NCI-H1436 (cell line): ENCODE data around the gene NTF3.

Source experiments
- DNase-seq: peaks from one replicate; lab custom pipeline; 2025; lab: John Stamatoyannopoulos, UW

NTF3 gene

DNA sequence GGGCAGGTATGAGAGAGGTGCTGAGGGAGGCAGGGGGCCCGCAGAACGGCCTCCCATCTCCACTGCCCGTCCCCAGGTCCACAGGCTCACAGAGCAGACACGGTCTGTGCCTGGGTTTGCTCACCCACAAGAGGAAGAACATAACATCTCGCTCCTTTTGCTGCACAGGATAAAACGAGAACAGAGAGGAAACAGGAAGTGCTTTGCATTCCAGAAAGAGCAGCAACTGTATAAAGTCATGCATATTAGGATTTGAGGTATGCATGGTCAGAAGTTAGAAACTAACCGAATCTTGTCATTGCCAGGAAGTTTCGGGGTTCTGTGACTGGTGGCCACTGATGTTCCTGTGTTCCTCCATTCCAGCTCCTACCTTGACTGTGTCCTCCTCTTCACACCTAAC lies 25.0 kb downstream of the NTF3 start:
- DNase-seq, result no peak

GRCh38 chr12:5458229-5459050 lies 26.5 kb downstream of the NTF3 start:
- DNase-seq, result no peak

DNA sequence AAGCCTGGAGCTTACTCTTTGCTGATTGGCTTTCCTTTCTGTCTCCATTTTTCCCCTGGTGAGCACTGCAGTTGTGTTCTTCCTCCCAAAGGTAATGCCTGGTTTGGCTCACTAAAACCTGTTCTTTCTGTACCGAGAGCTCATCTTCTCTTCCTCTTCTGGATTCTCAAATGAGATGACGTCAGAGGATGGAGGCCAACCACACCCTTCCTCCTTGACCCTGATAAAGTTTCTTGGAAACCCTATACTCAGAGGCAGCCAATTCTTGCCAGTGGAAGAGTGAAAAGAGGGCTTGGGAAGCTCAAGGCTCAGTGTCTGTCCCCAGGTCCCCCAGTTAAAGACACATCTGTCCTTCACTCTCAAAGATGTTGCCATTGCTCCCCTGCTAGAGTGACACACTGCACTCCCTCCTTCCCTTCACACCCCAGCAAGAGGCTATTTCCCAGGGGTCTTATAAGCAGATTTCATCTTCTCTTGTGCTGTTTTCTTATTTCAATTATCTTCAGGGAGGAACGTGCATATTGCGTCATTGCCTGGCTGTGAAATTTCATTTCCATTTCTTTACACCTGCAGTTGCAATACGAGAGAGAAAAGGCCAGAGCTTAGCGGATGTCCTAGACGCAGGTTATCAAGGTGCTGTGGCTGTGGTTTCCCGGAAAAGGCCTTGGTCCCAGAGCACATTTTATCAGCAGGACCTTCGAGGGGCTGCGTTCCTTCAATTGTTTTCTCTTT lies 27.3 kb downstream of the NTF3 start:
- no peak for DNase-seq

- no peak for DNase-seq
Observed at GRCh38 chr12:5460817-5461216, 28.9 kb downstream of the NTF3 start.

DNA sequence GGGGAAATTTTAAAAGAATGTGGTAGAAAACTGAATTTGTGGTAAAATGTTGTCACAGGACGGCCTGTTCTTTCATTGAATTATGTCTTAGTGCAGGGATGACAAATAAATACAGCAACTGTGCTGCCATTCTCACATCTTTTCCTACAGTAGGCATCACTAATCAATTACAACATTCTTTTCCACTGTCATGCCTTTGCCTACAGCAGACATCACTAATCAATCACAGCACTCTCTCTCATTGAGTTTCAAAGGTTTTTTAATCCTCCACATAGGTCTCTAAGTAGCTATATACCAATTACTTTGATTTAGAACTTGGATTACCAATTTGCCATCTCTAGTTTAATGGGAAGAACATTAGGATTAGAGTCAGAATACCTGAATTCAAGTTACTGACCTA lies 30.1 kb downstream of the NTF3 start:
- no peak for DNase-seq

DNA sequence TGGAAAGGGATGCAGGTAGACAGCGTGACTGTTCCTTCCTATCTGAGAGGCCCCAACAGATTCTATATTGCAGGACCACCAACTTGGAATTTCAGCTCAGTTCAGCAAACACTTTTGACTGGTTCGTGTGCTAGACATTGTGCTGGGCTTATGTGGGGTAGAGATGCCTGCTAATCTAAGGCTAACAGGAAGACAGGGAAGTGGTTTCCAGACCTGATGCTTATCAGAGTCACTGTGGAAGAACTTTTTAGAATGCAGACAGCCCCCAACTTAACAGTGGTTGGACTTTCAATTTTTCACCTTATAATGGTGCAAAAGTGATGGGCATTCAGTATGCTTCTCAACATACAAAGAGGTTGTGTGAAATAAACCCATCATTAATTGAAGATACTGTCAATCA lies 32.2 kb downstream of the NTF3 start:
- no peak for DNase-seq

- DNase-seq, result no peak
Observed at GRCh38 chr12:5465384-5465783, 33.5 kb downstream of the NTF3 start.

- no peak for DNase-seq
Observed at GRCh38 chr12:5466521-5466960, 34.6 kb downstream of the NTF3 start.

GRCh38 chr12:5467931-5468330 lies 36.0 kb downstream of the NTF3 start:
- no peak for DNase-seq

GRCh38 chr12:5470221-5470620 lies 38.3 kb downstream of the NTF3 start:
- no peak for DNase-seq

- DNase-seq, result no peak
Observed at GRCh38 chr12:5470703-5471102, 38.8 kb downstream of the NTF3 start.

DNA sequence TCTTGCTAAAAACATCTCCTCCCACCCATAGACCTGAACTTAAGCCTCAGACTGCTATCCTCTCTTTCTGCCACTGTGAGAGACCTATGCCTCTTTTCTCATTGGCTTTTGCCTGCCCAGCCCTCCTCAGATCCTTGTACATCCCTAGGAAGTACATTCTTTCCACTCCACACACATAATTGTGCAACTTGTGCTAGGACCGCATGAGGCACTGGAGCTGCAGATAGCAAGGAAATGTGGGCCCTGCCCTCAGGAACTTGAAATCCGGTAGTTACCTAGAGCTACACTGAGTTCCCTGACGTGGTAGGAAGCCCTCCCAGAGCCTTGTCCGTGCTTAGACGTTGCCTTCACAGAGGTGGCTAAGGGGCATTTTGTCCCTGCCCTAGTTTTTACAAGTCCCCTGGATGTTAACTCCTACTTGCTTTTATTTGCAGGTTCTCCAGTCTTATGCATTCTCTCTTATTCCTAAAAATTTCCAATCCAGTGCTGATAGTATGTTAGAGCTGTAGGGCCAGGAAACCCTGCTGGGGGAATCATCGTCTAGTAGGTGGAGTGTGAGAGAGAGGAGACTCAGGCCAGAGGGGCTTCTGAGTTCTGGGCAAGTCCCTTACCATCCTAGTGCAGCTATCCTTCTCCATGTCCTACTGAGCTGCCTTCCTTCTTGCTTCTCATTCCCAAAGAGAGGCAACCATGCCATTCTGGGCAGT lies 41.3 kb downstream of the NTF3 start:
- no peak for DNase-seq

GRCh38 chr12:5473783-5474116 lies 41.8 kb downstream of the NTF3 start:
- DNase-seq, result no peak

- DNase-seq, result no peak
Observed at GRCh38 chr12:5476356-5476755, 44.4 kb downstream of the NTF3 start.

DNA sequence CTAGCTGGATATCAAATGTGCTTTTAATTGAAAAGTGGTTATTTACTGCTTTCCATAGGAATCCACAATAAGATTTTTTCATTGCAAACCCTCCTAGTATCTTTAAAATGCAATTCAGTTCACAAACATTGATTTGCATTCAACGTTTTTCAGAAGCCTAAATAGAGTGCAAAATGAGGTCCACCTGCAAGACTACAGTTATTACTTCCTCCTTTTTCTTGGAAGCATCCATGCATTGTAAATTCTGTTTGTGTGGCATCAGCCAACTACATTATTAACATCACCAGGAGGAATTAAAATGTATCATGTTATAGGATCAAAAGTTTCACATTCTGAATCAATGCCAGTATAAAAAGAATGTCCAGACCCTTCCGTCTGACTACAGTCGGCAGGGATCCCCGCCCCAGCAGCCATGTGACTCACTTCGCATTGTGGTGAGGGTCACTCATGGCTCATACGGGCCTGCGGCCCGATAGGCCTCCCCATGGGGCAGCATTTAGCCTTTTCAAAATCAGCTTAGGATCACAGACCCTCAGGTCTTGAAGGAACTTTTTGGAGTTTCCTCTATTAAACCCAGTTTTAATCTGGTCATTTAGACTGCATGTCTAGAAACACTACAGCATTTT lies 46.3 kb downstream of the NTF3 start:
- no peak for DNase-seq

GRCh38 chr12:5479761-5480160 lies 47.9 kb downstream of the NTF3 start:
- no peak for DNase-seq

GRCh38 chr12:5480218-5480937 lies 48.5 kb downstream of the NTF3 start:
- DNase-seq, result peak; percentile 2

- no peak for DNase-seq
Observed at GRCh38 chr12:5480938-5481303, 49.0 kb downstream of the NTF3 start.

GRCh38 chr12:5481645-5482044 lies 49.7 kb downstream of the NTF3 start:
- DNase-seq, result no peak

GRCh38 chr12:5484426-5484825 lies 52.5 kb downstream of the NTF3 start:
- DNase-seq, result no peak

DNA sequence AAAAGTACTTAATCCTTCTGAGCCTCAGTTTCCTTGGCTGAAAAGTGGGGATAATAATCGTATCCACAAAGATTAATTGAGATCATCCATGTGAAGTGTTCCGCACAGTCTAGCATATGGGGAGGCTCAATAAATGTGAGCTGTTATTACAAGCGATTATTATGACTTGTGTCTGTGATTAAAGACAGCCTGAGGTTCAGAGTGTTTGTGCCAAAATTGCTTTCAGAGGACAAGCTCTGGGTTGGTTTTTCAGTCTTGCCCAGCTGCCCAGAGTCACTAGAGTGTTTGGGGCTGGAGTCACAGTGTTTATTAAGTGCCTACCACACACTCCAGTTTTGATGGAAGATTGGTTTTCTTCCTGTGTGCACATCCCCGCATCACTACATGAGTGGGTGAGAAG lies 53.5 kb downstream of the NTF3 start:
- no peak for DNase-seq

DNA sequence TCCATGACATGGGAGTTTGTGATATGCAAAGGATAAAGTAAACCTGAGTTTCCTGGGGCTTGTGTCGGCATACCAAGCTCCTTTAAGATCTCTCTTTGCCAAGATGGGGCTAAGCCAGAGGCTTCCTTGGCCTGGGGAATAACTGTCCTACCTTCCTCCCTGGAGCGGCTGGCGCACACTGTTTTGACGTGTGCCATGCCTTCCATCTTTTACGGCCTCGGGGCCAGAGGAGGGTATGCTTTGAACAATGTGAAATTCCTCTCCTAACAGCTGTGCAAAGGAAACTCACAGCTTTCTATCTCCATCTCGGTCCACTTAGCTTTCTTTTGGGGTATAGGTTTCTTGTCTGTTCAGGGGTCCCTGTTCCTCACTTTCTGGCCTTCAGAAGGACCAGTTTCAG lies 55.2 kb downstream of the NTF3 start:
- DNase-seq, result no peak
